HG03139 (cell line): Measurements from ENCODE around the gene HMOX2.

Experiments used
- ATAC-seq: cut with Tn5 transposase; IDR thresholded peaks from one replicate; pipeline ENCODE4 v1.9.1; 2021; ENCODE audit not compliant: unreplicated experiment

HMOX2 gene

GRCh38 chr16:4500272-4500671 lies 24.1 kb downstream of the HMOX2 start:
- ATAC-seq = no peak

- no peak for ATAC-seq
Measured at GRCh38 chr16:4501071-4501478, 24.9 kb downstream of the HMOX2 start.

DNA sequence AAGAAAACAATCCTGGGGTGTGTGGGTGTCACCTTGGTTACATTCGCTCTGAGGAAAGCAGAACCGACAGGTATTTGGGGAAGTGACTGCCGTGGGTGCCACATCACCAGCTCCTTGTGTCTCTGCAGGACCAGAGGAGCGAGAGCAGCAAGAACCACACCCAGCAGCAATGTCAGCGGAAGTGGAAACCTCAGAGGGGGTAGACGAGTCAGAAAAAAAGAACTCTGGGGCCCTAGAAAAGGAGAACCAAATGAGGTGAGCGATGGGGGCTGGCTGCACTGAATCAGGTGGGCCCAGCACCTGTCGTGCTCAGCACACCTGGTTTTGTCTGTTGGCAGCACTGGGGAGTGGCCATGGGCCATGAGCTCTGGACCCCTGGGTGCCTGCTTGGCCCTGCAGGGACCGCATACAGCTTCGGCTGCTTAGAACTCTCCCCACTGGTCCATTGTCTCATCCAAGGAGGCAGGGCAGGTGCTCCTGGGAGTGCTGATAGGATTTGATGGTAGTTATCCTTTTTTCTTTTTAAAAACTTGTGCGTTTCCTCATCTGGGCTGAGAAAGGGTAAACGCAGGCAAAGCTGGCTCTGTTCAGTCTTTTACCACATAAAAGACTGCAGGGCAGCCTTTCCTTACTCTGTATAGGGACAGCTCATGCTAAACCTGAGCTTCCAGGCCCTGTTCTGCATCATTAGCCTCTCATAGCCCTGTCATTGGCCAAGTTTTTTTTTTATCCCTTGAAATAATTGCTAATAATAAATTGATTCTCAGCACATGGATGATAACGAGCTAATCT lies 29.4 kb downstream of the HMOX2 start:
- ATAC-seq = peak; percentile 57

GRCh38 chr16:4506450-4506849 lies 30.3 kb downstream of the HMOX2 start:
- peak; percentile 49 for ATAC-seq

DNA sequence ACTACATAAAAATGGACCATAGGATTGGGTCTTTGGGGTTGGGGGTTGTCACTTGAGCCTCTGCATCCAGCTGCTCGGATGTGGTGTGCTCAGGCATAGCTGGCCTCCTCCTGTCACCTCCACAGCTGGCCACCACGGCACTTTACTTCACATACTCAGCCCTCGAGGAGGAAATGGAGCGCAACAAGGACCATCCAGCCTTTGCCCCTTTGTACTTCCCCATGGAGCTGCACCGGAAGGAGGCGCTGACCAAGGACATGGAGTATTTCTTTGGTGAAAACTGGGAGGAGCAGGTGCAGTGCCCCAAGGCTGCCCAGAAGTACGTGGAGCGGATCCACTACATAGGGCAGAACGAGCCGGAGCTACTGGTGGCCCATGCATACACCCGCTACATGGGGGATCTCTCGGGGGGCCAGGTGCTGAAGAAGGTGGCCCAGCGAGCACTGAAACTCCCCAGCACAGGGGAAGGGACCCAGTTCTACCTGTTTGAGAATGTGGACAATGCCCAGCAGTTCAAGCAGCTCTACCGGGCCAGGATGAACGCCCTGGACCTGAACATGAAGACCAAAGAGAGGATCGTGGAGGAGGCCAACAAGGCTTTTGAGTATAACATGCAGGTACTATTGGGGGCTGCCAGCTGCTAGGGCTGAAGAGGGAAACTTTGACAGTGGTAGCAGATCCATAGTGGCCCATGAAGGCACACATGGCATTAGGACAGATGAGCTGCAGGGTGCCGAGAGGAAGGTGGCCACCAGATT lies 31.6 kb downstream of the HMOX2 start:
- no peak for ATAC-seq

DNA sequence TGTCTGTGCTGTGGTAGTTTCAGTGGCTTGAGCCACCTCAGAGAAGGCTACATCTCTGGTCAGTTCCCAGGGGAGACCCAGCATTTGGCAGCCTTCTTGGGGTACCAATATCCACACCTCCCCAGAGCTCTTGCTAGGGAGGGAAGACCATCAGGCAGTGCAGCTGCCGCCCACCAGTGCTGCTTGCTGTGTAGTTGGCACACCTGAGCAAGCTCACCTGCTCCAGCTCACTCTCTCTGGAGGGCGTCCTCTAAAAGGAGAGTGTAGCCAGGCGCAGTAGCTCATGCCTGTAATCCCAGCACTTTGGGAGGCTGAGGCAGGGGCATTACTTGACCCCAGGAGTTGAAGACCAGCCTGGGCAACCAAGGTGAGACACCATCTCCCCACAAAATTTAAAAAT lies 32.6 kb downstream of the HMOX2 start:
- no peak for ATAC-seq

DNA sequence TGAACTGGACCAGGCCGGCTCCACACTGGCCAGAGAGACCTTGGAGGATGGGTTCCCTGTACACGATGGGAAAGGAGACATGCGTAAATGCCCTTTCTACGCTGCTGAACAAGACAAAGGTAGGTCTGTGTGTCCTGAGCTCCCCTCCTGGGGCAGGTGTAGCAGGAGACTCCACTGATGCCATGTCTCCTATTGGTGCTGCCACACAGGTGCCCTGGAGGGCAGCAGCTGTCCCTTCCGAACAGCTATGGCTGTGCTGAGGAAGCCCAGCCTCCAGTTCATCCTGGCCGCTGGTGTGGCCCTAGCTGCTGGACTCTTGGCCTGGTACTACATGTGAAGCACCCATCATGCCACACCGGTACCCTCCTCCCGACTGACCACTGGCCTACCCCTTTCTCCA lies 33.2 kb downstream of the HMOX2 start:
- ATAC-seq = no peak

DNA sequence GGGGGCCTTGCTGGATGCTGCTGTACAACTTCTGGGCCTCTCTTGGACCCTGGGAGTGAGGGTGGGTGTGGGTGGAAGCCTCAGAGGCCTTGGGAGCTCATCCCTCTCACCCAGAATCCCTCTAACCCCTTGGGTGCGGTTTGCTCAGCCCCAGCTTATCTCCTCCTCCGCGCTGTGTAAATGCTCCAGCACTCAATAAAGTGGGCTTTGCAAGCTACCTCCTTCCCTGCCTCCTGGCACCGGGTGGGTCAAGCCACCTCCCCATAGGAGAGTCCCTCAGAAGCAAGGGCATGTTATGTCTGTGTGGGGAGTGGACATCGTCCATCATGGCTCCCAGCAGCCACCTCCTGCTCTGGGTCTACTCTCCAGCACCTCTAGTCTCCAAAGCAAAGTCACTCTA lies 33.9 kb downstream of the HMOX2 start:
- ATAC-seq = no peak

- no peak for ATAC-seq
Measured at GRCh38 chr16:4510747-4511426, 34.7 kb downstream of the HMOX2 start.

DNA sequence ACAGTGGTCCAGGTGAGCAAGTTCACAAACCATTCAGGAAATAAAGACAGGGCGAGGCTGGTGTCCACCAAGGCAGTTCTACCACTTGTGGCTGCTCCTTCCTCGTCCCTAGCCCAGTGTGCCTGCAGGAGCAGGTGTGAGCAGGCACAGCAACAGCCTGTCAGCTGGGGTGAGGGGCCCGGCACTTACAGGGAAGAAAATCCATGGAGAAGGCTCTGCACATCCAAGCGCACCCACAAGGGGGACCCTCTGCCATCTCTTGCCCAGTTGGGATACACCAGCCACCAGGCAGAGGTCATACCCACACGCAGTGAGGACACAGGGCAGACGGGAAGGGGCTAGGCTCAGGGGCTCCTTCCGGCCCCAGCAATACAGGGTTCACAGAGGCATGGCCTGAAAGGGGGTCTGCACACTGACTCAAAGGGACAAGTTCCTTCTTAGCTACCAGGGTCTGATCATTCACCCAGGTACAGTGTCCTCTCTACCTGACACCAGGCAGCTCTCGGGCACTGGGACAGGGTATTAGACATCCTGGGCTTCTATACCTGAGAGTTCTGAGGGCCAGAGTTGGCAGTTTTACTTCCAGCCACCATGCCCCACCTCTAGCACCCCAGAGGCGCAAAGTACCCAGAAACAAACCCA lies 35.4 kb downstream of the HMOX2 start:
- no peak for ATAC-seq

DNA sequence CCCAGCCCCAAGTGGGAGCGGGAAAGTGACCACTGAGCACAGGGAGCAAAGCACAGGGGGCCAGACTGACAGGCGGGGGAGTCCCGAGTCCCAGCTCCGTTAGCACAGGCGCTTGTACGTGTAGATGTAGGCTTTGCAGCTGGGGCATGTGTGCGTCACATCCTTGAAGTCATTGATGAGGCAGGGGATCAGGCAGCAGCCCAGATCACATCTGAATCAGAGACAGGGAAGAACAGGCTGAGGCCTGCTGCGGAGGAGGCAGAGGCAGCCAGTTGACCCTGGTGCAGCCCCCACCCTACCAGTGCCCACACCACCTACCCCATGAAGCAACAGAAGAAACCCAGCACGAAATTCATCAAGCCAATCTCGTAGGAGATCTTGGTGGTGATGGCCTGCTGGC lies 36.3 kb downstream of the HMOX2 start:
- no peak for ATAC-seq

DNA sequence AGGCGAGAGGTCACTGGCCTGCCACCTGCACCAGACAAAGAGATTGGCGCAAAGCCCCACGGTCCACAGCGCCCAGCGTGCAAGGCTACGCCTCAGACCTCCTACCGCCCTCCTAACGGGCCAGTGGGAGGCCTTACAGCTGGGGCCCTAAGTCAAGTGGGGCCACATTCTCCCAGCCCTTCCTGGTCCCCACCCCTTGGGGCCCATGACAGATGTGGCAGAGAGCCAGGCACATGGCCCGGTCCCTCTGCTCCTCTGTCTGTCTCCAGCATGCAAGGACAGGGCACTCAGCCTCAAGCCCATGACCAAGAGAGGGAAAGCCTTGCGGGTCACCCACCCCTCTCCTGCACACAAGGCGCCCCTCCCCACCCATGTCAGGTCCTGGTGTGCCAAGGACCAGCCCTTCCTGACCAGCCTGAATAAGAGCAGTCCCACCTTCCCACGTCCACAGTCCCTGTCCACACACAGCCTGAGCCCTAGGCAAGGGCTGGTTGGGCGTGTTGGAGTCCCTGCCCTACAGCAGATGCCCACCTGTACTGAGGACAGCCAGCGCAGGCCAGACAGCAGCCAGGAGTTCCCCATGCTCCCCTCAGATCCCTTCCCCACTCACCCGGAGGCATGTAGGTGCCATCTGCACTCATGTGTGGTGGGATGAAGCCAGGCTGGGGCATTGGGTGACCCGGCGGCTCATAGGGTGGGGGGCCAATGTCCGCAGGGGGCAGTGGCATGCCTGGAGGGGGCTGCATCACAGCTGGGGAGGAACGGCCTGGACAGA lies 37.1 kb downstream of the HMOX2 start:
- ATAC-seq = no peak

DNA sequence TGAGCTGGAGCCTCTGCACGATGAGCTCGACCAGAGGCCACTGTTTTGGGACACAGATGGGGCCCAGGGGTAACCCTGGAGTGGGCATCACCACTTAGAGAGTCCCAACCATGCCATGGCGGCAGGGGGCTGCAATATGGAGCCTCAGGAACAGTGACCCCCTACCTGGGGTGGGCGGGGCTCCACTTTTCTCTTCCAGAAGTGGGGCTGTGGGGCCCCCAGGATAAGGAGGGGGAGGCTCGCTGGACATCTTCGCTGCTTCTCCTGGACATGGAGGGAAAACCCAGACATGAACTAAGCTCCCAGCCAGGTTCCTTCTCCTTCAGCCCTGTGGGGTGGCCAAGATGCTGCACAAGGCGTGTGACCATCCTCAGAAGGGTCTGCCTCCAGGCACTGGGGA lies 37.7 kb downstream of the HMOX2 start:
- no peak for ATAC-seq

- no peak for ATAC-seq
Measured at GRCh38 chr16:4514606-4515005, 38.4 kb downstream of the HMOX2 start.

- peak; percentile 58 for ATAC-seq
Measured at GRCh38 chr16:4515611-4516233, 39.5 kb downstream of the HMOX2 start.

DNA sequence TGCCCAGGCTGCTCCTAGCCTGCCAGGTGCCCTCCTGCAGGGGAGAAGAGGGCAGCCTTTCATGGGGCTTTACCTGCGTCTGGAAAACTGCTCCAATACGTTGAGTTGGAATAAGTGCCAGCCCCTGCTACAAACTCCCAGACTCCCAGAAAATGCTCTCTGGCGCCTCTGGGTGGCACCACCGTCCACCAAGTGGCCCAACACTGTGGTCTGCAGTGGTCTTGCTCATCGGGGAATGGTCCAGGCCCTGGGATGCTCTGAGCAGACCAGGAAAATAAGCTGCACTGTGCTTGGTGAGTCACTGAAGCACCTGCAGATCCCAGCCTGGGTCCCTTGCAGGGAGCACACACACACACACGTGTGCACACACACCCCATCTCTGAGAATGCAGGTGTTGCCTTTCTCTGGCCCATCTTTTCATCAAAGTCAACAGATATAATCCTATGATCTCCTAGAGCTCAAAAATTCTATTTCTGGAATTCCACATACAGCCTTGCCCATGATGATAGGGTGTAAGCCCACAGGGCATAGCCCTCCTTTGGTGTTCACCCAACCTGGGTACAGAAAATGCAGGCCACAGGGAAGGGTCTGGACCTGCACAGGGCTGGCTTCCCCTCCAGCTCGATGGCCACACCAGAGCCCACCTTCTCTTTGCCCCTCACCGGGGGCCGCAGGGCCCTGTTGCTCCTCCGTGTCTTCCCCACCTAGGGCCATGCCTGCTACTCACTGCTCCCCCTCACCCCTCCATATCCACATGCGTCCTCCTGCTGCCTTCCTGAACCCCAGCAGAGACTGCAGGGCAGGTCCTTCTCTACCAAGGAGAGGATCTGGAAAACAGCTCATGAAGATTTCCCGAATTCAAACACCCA lies 41.8 kb downstream of the HMOX2 start:
- ATAC-seq = no peak

DNA sequence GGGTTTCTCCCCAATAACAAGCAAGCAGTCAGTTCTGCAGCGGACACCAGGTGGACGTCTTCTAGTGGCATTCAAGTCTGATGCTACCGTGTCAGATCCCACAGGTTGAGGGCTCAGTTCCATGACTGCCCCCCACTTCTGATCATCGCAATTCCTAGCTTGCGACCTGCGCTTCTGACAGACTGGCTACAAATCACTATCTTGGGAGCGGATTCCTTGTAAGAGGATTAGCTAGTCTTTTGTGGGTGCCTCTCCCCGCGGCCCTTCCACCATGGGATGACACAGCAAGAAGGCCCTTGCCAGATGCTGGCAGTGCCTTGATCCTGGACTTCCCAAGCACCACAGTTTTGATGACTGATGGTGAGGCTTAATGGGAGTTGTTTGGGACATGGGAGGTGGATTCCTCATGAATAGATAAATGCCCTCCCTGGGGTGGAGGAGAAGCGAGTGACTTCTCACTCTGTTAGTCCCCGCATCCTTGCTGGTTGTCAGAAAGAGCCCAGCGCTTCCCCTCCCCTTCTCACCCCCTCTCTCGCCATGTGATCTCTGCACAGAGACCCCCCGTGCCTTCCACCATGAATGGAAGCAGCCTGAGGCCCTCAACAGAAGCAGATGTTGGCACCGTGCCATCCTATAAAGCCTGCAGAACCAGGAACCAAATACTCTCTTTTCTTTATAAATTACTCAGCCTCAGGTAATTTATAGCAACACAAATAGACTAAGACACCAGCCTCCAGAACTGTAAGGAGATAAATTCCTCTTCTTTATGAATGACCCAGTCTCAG lies 43.3 kb downstream of the HMOX2 start:
- no peak for ATAC-seq

- ATAC-seq = no peak
Measured at GRCh38 chr16:4520913-4521312, 44.7 kb downstream of the HMOX2 start.
